ENCODE measurements around the gene TCP11L1.

Gene TCP11L1, protein sequence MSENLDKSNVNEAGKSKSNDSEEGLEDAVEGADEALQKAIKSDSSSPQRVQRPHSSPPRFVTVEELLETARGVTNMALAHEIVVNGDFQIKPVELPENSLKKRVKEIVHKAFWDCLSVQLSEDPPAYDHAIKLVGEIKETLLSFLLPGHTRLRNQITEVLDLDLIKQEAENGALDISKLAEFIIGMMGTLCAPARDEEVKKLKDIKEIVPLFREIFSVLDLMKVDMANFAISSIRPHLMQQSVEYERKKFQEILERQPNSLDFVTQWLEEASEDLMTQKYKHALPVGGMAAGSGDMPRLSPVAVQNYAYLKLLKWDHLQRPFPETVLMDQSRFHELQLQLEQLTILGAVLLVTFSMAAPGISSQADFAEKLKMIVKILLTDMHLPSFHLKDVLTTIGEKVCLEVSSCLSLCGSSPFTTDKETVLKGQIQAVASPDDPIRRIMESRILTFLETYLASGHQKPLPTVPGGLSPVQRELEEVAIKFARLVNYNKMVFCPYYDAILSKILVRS

DNA sequence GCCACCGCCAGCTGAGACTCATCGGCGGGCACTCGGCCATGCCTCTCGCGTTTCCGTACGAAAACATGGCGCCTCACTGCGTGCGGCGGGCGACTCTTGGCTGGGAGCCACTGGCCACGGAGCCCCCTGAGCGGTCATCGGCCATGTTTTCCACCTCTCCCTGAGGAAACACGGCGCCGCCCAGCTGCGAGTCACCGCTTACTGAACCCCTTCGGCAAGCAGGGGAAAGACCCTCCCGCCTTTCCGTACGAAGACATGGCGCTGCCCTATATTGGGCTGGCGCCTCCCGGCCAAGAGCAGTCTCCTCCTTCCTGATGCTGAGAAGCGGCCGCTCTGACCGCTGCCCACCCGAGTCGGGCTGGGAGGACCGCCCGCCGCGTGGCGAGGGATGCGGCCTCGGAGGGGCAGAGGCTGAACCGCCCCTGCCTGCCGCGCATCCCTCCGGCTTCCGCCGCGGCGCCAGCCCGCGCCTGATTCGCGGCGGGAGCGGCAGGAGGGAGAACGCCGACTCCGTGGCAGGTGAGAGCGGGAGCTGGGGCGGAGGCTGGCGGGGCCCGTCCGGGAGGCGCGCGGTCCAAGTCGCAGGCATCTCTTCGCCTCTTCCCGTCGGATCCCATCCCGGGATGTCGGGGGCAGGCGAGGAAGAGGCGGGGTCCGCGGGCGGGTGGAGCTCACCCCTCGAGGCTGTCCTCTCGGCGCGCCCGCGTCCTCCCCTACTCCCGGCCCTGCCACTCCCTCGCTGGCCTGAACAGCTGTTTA lies at the start of gene TCP11L1:
Gene TCP11L1, plus strand, starts transcription at position 299 of the 759 bp plus-strand sequence. CDS start 4,202 bp downstream, outside the sequence.
- peaks cover 9% of the 10 kb centered on the region for H3K36me3 ChIP-seq (ENCODE audit: control insufficient read depth, low read depth, low read length)
- H3K4me3 ChIP-seq (ENCODE audit: low read length) = peak within 1 kb of the TSS; percentile 87
- peak within 1 kb of the TSS; percentile 88 for H3K9ac ChIP-seq (ENCODE audit: low read length)

DNA sequence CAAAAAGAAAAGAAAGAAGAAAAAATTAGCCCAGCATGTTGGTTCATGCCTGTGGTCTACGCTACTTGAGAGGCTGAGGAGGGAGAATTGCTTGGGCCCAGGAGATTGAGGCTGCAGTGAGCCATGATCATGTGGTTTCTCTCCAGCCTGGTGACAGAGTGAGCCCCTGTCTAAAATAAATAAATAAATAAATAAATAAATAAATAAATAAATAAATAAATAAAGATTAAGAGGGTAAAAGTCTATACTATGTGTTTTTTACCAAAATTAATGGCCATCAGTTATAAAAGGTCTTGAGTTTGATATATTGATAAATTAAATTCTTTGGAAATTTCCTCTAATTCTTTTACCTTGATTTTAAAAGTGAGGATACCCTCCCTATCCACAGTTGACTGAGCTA lies 48.9 kb upstream of the TCP11L1 start:
- no peaks in the 10 kb centered on the region for H3K36me3 ChIP-seq (ENCODE audit: control insufficient read depth, low read depth, low read length)
- H3K27ac ChIP-seq (ENCODE audit: low read length) = no peak overlapping the region
- H3K27me3 ChIP-seq (ENCODE audit: control insufficient read depth, insufficient read depth, low read length) = no peaks in the 10 kb centered on the region
- no peaks in the 10 kb centered on the region for H3K9me3 ChIP-seq (ENCODE audit: control insufficient read depth, low read depth, low read length)
- H3K9ac ChIP-seq (ENCODE audit: low read length) = no peak overlapping the region
- H3K4me3 ChIP-seq (ENCODE audit: low read length) = no peak overlapping the region
- H3K4me1 ChIP-seq (ENCODE audit: control insufficient read depth, low read depth, low read length) = no peaks in the 10 kb centered on the region

More for the DNA sequence above, at the start of gene TCP11L1:
- Histone ChIP-seq H3K27me3 (ENCODE audit: control insufficient read depth, insufficient read depth, low read length) (no peaks in the 10 kb centered on the region), H3K4me1 (ENCODE audit: control insufficient read depth, low read depth, low read length) (peaks cover 10% of the 10 kb centered on the region), H3K27ac (ENCODE audit: low read length) (peak within 1 kb of the TSS; percentile 64), H3K9me3 (ENCODE audit: control insufficient read depth, low read depth, low read length) (no peaks in the 10 kb centered on the region)

DNA sequence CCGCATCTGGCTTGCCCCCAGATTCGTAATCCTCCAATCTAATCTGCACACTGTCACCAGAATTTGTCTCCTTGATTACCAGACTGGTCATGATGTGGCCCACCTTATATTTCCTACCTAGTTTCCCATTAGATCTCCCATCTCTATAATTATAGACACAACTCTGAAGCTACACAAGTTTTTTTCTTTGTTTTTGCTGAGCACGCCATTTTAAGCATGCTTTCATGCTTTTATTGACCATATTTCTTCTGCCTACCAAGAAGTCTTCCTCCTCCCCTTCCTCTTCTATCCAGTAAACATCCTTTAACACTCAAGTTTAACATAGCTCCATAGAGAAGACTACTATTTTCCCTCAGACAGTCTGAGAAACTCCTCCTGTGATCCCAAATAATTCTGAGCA lies 47.9 kb upstream of the TCP11L1 start:
- Histone ChIP-seq H3K4me3 (ENCODE audit: low read length) (no peak overlapping the region), H3K27ac (ENCODE audit: low read length) (no peak overlapping the region), H3K9me3 (ENCODE audit: control insufficient read depth, low read depth, low read length) (no peaks in the 10 kb centered on the region), H3K4me1 (ENCODE audit: control insufficient read depth, low read depth, low read length) (no peaks in the 10 kb centered on the region), H3K36me3 (ENCODE audit: control insufficient read depth, low read depth, low read length) (no peaks in the 10 kb centered on the region), H3K9ac (ENCODE audit: low read length) (no peak overlapping the region), H3K27me3 (ENCODE audit: control insufficient read depth, insufficient read depth, low read length) (no peaks in the 10 kb centered on the region)

DNA sequence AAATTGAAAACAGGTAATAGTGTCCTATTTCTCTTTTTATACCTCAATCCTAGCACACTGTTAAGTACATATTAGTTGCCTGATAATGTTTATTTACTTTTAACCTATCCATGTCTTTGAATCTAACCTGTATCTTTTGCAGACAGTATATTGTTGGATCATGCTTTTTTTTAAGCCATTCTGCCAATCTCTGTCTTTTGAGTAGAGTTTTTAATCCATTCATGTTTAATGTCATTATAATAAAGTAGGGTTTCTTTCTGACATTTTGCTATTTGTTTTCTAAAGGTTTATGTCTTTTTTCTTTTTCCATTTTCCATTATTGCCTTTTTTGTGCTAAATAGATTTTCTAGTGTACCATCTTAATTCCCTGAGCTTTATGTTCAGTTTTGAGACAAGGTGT lies 47.5 kb upstream of the TCP11L1 start:
- Histone ChIP-seq H3K27ac (ENCODE audit: low read length) (no peak overlapping the region), H3K36me3 (ENCODE audit: control insufficient read depth, low read depth, low read length) (no peaks in the 10 kb centered on the region), H3K4me1 (ENCODE audit: control insufficient read depth, low read depth, low read length) (no peaks in the 10 kb centered on the region), H3K9me3 (ENCODE audit: control insufficient read depth, low read depth, low read length) (no peaks in the 10 kb centered on the region), H3K4me3 (ENCODE audit: low read length) (no peak overlapping the region), H3K27me3 (ENCODE audit: control insufficient read depth, insufficient read depth, low read length) (no peaks in the 10 kb centered on the region), H3K9ac (ENCODE audit: low read length) (no peak overlapping the region)

DNA sequence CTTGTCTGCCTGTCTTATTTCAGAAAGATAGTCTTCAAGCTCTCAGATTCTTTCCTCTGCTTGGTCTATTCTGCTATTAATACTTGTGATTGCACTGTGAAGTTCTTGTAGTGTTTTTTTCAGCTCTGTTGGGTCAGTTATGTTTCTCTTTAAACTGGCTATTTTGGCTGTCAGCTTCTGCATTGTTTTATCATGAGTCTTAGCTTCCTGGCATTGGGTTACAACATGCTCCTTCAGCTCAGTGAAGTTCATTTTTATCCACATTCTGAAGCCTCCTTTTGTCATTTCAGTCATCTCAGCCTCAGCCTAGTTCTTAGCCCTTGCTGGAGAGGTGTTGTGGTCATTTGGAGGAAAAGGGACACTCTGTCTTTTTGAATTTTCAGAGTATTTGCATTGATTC lies 39.2 kb upstream of the TCP11L1 start:
- Histone ChIP-seq H3K9ac (ENCODE audit: low read length) (no peak overlapping the region), H3K27me3 (ENCODE audit: control insufficient read depth, insufficient read depth, low read length) (no peaks in the 10 kb centered on the region), H3K4me1 (ENCODE audit: control insufficient read depth, low read depth, low read length) (no peaks in the 10 kb centered on the region), H3K36me3 (ENCODE audit: control insufficient read depth, low read depth, low read length) (no peaks in the 10 kb centered on the region), H3K9me3 (ENCODE audit: control insufficient read depth, low read depth, low read length) (no peaks in the 10 kb centered on the region), H3K4me3 (ENCODE audit: low read length) (no peak overlapping the region), H3K27ac (ENCODE audit: low read length) (no peak overlapping the region)

DNA sequence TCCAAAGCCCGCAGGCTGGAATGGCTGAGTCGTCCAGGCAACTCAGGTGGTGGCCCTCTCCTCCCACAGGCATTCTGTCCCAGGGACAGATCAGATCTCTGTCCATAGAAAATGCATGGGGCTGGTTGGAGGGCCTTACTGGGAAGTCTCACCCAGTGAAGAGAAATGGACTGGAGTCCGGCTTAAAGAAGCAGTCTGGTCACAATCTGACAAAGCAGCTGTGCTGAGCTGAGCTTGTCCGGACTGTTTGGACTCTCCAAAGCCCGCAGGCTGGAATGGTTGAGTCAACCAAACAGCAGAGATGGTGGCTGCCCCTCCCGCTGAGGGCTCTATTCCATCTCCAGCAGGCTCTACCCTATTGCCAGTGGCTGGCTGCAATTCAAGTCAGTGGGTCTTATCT lies 38.1 kb upstream of the TCP11L1 start:
- Histone ChIP-seq H3K27ac (ENCODE audit: low read length) (no peak overlapping the region), H3K9me3 (ENCODE audit: control insufficient read depth, low read depth, low read length) (no peaks in the 10 kb centered on the region)

DNA sequence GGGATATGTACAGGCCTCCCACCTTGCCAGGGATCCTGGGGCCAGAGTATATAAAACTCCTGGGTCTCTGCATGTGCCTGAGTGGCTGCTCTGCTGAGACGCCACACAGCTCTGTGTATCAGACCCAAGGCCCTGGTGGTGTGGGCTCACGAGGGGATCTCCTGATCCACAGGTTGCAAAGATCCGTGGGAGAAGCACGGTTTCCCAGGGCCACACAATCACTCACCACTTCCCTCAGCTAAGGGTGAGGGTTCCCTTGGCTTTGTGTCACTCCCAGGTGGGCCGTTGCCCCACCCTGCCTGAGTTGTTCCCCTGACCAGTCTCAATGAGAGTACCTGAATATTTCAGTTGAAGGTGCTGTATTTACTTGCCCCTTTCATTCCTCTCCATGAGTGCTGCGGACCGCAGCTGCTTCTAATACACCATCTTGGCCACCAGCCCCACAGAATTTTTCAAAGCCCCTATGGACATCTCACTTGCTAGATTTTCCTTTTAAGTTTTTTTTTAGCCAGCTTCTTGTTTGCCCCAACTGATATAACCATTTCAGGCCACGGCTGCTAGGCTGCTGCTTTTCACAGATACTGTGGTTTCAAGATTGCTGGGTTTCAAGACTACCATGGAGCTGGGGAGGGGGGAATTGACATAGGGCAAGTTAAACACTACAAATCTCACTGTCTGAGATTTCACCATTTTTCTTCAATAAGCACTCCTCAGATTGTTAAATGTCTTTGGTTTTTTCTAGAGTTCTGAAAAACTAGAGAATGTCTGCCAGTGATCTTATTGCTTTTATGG lies 37.4 kb upstream of the TCP11L1 start:
- Histone ChIP-seq H3K9ac (ENCODE audit: low read length) (no peak overlapping the region), H3K27ac (ENCODE audit: low read length) (no peak overlapping the region), H3K27me3 (ENCODE audit: control insufficient read depth, insufficient read depth, low read length) (no peaks in the 10 kb centered on the region), H3K36me3 (ENCODE audit: control insufficient read depth, low read depth, low read length) (no peaks in the 10 kb centered on the region), H3K4me1 (ENCODE audit: control insufficient read depth, low read depth, low read length) (no peaks in the 10 kb centered on the region), H3K4me3 (ENCODE audit: low read length) (no peak overlapping the region), H3K9me3 (ENCODE audit: control insufficient read depth, low read depth, low read length) (no peaks in the 10 kb centered on the region)

More for the DNA sequence above, 38.1 kb upstream of the TCP11L1 start:
- H3K36me3 ChIP-seq (ENCODE audit: control insufficient read depth, low read depth, low read length) = no peaks in the 10 kb centered on the region
- no peak overlapping the region for H3K4me3 ChIP-seq (ENCODE audit: low read length)
- H3K9ac ChIP-seq (ENCODE audit: low read length) = no peak overlapping the region
- no peaks in the 10 kb centered on the region for H3K27me3 ChIP-seq (ENCODE audit: control insufficient read depth, insufficient read depth, low read length)
- H3K4me1 ChIP-seq (ENCODE audit: control insufficient read depth, low read depth, low read length) = no peaks in the 10 kb centered on the region

DNA sequence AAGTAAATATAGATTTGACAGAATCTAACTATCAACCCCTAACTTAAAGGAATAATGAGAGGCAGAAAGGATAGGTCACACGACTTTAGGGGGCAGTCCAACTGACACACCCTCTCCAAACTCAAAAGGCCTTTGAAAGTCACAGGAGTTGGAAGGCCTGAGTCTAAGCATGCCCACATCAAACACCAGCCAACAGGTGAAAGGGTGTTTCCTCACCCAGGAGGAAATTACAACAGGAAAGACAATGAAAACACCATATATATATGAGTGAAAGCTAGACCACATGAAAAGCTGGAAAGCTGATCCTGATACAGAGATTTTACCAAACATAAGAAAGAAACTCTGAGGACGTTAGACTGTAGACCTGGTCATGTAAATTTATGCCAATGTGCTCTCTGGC lies 34.2 kb upstream of the TCP11L1 start:
- H3K4me1 ChIP-seq (ENCODE audit: control insufficient read depth, low read depth, low read length) = no peaks in the 10 kb centered on the region
- H3K9me3 ChIP-seq (ENCODE audit: control insufficient read depth, low read depth, low read length) = no peaks in the 10 kb centered on the region
- H3K4me3 ChIP-seq (ENCODE audit: low read length) = no peak overlapping the region
- H3K27ac ChIP-seq (ENCODE audit: low read length) = no peak overlapping the region
- H3K27me3 ChIP-seq (ENCODE audit: control insufficient read depth, insufficient read depth, low read length) = no peaks in the 10 kb centered on the region
- H3K36me3 ChIP-seq (ENCODE audit: control insufficient read depth, low read depth, low read length) = no peaks in the 10 kb centered on the region
- H3K9ac ChIP-seq (ENCODE audit: low read length) = no peak overlapping the region

DNA sequence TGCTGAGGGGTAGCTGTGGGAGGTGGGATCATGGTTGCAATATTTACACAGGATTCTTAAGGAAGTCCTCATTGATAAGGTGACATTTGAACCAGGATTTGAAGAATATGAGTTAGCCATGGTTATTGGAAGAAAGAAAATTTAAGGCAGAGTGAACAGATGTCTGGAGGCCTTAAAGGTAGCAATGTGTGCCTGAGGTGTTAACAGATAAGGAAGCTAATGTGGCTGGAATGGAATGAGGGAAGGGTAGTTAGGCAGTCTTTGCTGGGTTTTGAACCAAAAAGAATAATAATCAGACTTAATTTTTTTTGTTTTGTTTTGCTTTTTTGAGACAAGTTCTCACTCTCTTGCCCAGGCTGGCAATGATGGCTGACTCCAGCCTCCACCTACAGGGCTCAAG lies 33.4 kb upstream of the TCP11L1 start:
- Histone ChIP-seq H3K4me1 (ENCODE audit: control insufficient read depth, low read depth, low read length) (no peaks in the 10 kb centered on the region), H3K9ac (ENCODE audit: low read length) (no peak overlapping the region)

DNA sequence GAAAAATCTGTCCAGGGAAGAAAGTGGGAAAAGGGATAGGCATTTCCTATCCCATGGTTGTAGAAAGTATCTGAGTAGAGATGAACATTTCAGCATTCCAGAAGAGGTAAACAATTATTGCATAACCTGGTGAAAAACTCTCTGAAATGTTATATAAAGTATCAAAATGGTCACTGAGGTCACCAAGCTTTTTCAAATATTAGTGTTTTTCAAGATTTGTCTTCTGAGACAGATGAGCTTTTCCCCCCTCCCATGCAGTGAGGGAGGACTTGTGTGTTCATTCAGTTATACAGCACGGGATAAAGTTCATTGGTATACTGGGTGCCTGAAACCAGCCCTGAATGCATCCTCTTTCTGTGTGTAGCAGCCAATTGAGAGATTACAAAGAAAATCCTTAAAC lies 25.6 kb upstream of the TCP11L1 start:
- H3K4me1 ChIP-seq (ENCODE audit: control insufficient read depth, low read depth, low read length) = peaks cover 10% of the 10 kb centered on the region
- H3K9ac ChIP-seq (ENCODE audit: low read length) = no peak overlapping the region
- peaks cover 27% of the 10 kb centered on the region for H3K27me3 ChIP-seq (ENCODE audit: control insufficient read depth, insufficient read depth, low read length)
- no peak overlapping the region for H3K27ac ChIP-seq (ENCODE audit: low read length)
- no peak overlapping the region for H3K4me3 ChIP-seq (ENCODE audit: low read length)
- H3K9me3 ChIP-seq (ENCODE audit: control insufficient read depth, low read depth, low read length) = no peaks in the 10 kb centered on the region
- no peaks in the 10 kb centered on the region for H3K36me3 ChIP-seq (ENCODE audit: control insufficient read depth, low read depth, low read length)

More for the DNA sequence above, 33.4 kb upstream of the TCP11L1 start:
- no peak overlapping the region for H3K4me3 ChIP-seq (ENCODE audit: low read length)
- H3K27me3 ChIP-seq (ENCODE audit: control insufficient read depth, insufficient read depth, low read length) = no peaks in the 10 kb centered on the region
- no peaks in the 10 kb centered on the region for H3K9me3 ChIP-seq (ENCODE audit: control insufficient read depth, low read depth, low read length)
- no peaks in the 10 kb centered on the region for H3K36me3 ChIP-seq (ENCODE audit: control insufficient read depth, low read depth, low read length)
- H3K27ac ChIP-seq (ENCODE audit: low read length) = no peak overlapping the region

Data from iPS-18a (cell line).